ENCODE measurements around the gene TET3. TPM values are rescaled to one million over a fixed set of nuclear protein-coding genes. Genes with fewer than 3 reads are reported as not detected.

The TET3 gene
- total RNA-seq, 2 experiments from 2014 or later, result 22.2 to 24.1 TPM

GRCh38 chr2:73971722-73972121, 13.0 kb upstream of the TET3 start:
- ChIA-PET POLR2A (interaction anchor here (0.6 to 4.0 kb wide), 12 partner anchors 10 to 433 kb away, joined by 3 to 36 read pairs (median 4); partner anchors contain the start of genes MOB1A and TET3), CTCF (interaction anchor here (1.5 kb wide), 1 partner anchor 8 kb away, joined by 5 read pairs; no protein-coding TSS in a partner anchor)
- DNase-seq (no peak), ATAC-seq (ENCODE audit: poor library complexity) (no peak)
- Mint-ChIP-seq H3K36me3 (ENCODE audit: low read depth) (no peaks in the 10 kb centered on the region), H3K27ac (peak overlapping the region; percentile 96), H3K4me1 (ENCODE audit: low read depth) (peaks cover 84% of the 10 kb centered on the region), H3K4me3 (peak overlapping the region; percentile 70), H3K9me3 (no peaks in the 10 kb centered on the region), H3K27me3 (no peaks in the 10 kb centered on the region)
- Histone ChIP-seq H3K36me3 (ENCODE audit: insufficient read depth, low read length) (no peaks in the 10 kb centered on the region), H3K4me3 (ENCODE audit: low read length) (no peak overlapping the region), H3K27me3 (ENCODE audit: control insufficient read depth in 1 of 2, insufficient read depth in 2 of 2, low read length in 2 of 2) (no peaks in the 10 kb centered on the region), H3K27ac (ENCODE audit: low read depth in 1 of 2, low read length in 2 of 2) (peak overlapping the region; percentile 60 to 65), H3K4me1 (ENCODE audit: insufficient read depth, low read length) (peaks cover 45% of the 10 kb centered on the region), H3K9me3 (ENCODE audit: control insufficient read depth in 1 of 2, insufficient read depth in 1 of 2, low read length in 2 of 2) (no peaks in the 10 kb centered on the region)
- no peak for TF ChIP-seq CTCF (IDR thresholded peaks at IDR 0.05)
- intact Hi-C loops (cut with DNase I, micrococcal nuclease), result loop anchor here in 1 of 2 experiments (2.0 kb wide), 1 partner anchor 15 kb away; no protein-coding TSS in a partner anchor

- no peak overlapping the region for H3K27ac ChIP-seq (ENCODE audit: low read depth in 1 of 2, low read length in 2 of 2)
- H3K36me3 ChIP-seq (ENCODE audit: insufficient read depth, low read length), result no peaks in the 10 kb centered on the region
- Mint-ChIP-seq H3K4me3 (no peak overlapping the region), H3K9me3 (no peaks in the 10 kb centered on the region), H3K36me3 (ENCODE audit: low read depth) (no peaks in the 10 kb centered on the region), H3K27ac (peak overlapping the region; percentile 96), H3K27me3 (no peaks in the 10 kb centered on the region), H3K4me1 (ENCODE audit: low read depth) (peaks cover 84% of the 10 kb centered on the region)
- DNase-seq (no peak), ATAC-seq (ENCODE audit: poor library complexity) (no peak)
- ChIA-PET POLR2A (interaction anchor here (4.0 kb wide), 1 partner anchor 9 kb away, joined by 23 read pairs; no protein-coding TSS in a partner anchor), CTCF (no interaction called here)
- H3K9me3 ChIP-seq (ENCODE audit: control insufficient read depth in 1 of 2, insufficient read depth in 1 of 2, low read length in 2 of 2), result no peaks in the 10 kb centered on the region
- intact Hi-C loops (cut with DNase I, micrococcal nuclease), result no loop called here
- no peaks in the 10 kb centered on the region for H3K27me3 ChIP-seq (ENCODE audit: control insufficient read depth in 1 of 2, insufficient read depth in 2 of 2, low read length in 2 of 2)
- peaks cover 50% of the 10 kb centered on the region for H3K4me1 ChIP-seq (ENCODE audit: insufficient read depth, low read length)
- TF ChIP-seq CTCF (IDR thresholded peaks at IDR 0.05), result no peak
- no peak overlapping the region for H3K4me3 ChIP-seq (ENCODE audit: low read length)
Measured at GRCh38 chr2:73972846-73973245, 11.9 kb upstream of the TET3 start.

- no peak for TF ChIP-seq CTCF (IDR thresholded peaks at IDR 0.05)
- no peaks in the 10 kb centered on the region for H3K27me3 ChIP-seq (ENCODE audit: control insufficient read depth in 1 of 2, insufficient read depth in 2 of 2, low read length in 2 of 2)
- H3K4me3 ChIP-seq (ENCODE audit: low read length), result no peak overlapping the region
- ATAC-seq (ENCODE audit: poor library complexity) (no peak), DNase-seq (no peak)
- H3K9me3 ChIP-seq (ENCODE audit: control insufficient read depth in 1 of 2, insufficient read depth in 1 of 2, low read length in 2 of 2), result no peaks in the 10 kb centered on the region
- H3K9me3 Mint-ChIP-seq, result no peaks in the 10 kb centered on the region
- no peaks in the 10 kb centered on the region for H3K36me3 Mint-ChIP-seq (ENCODE audit: low read depth)
- H3K27ac Mint-ChIP-seq, result no peak overlapping the region
- ChIA-PET POLR2A (interaction anchor here (0.8 to 2.1 kb wide), 2 partner anchors 17 to 49 kb away, joined by 3 to 6 read pairs; partner anchors contain the start of gene DGUOK), CTCF (no interaction called here)
- no peaks in the 10 kb centered on the region for H3K27me3 Mint-ChIP-seq
- intact Hi-C loops (cut with DNase I, micrococcal nuclease), result no loop called here
- H3K27ac ChIP-seq (ENCODE audit: low read depth in 1 of 2, low read length in 2 of 2), result no peak overlapping the region
- peaks cover 58% of the 10 kb centered on the region for H3K4me1 ChIP-seq (ENCODE audit: insufficient read depth, low read length)
- H3K4me1 Mint-ChIP-seq (ENCODE audit: low read depth), result peaks cover 80% of the 10 kb centered on the region
- H3K4me3 Mint-ChIP-seq, result no peak overlapping the region
- H3K36me3 ChIP-seq (ENCODE audit: insufficient read depth, low read length), result no peaks in the 10 kb centered on the region
Measured at GRCh38 chr2:73975731-73976130, 9.0 kb upstream of the TET3 start.

Measured in CD4-positive, alpha-beta T cell (primary cell).